ENCODE results near the gene MYL6B. TPM values are rescaled to one million over a fixed set of nuclear protein-coding genes. Genes with fewer than 3 reads are reported as not detected.

MYL6B gene
- total and polyA plus RNA-seq, 2 experiments from 2014 or later = 96.9 to 164 TPM

DNA sequence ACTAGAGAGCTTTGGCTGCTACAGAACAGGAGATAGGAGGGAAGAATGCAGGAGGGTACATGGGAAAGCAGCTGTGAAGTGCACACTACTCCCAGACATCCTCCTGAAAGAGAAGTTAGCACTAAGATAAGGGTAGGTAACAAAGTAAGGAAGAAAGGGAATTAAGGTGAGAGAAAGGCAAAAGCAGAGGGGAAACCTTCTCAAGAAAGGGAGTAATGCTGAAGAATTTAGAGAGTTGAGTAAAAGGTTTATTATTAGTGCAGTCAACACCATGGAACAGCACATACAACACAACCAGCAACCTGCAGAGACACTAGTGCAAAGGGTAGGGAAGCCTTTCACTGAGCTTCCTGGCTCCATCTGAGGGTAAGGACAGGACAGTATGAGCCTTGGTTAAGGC lies 51.9 kb downstream of the MYL6B start:
- H3K36me3 Mint-ChIP-seq (ENCODE audit: low read depth) = peaks cover 52% of the 10 kb centered on the region
- Histone ChIP-seq H3K79me2 (replicated peaks; ENCODE audit: insufficient read depth) (no peaks in the 10 kb centered on the region), H2AFZ (no peak overlapping the region), H3F3A (replicated peaks; ENCODE audit: low read depth) (peaks cover 19% of the 10 kb centered on the region), H3K27me3 (ENCODE audit: insufficient read depth) (no peaks in the 10 kb centered on the region), H3K4me1 (ENCODE audit: insufficient read depth) (no peaks in the 10 kb centered on the region), H3K36me3 (ENCODE audit: insufficient read depth) (peaks cover 21% of the 10 kb centered on the region), H3K4me3 (no peak overlapping the region), H3K27ac (ENCODE audit: low read depth) (no peak overlapping the region; the same call in 1 of the 2 replicates), H3K4me2 (no peak overlapping the region), H4K20me1 (replicated peaks; ENCODE audit: insufficient read depth) (peaks cover 8% of the 10 kb centered on the region), H3K9me2 (ENCODE audit: insufficient read depth) (no peaks in the 10 kb centered on the region)
- no peaks in the 10 kb centered on the region for H3K27me3 Mint-ChIP-seq (ENCODE audit: insufficient read depth, low read depth, poor library complexity)
- no peak overlapping the region for H3K4me3 Mint-ChIP-seq
- ATAC-seq (no peak), DNase-seq (ENCODE audit: low spot score) (no peak)
- H3K9me3 Mint-ChIP-seq = no peaks in the 10 kb centered on the region
- no peaks in the 10 kb centered on the region; the same call in 2 of the 3 replicates for H3K4me1 Mint-ChIP-seq
- TF ChIP-seq ZNF331 (CRISPR knock-in tag; IDR thresholded peaks at IDR 0.05; ENCODE audit: low read depth) = no peak
- TF ChIP-seq EZH2 (IDR thresholded peaks at IDR 0.05; ENCODE audit: low read depth, unreplicated experiment) = no peak
- no peak for TF ChIP-seq STAT1 (IDR thresholded peaks at IDR 0.05; ENCODE audit: unreplicated experiment)
- TF ChIP-seq, protein P1, sequence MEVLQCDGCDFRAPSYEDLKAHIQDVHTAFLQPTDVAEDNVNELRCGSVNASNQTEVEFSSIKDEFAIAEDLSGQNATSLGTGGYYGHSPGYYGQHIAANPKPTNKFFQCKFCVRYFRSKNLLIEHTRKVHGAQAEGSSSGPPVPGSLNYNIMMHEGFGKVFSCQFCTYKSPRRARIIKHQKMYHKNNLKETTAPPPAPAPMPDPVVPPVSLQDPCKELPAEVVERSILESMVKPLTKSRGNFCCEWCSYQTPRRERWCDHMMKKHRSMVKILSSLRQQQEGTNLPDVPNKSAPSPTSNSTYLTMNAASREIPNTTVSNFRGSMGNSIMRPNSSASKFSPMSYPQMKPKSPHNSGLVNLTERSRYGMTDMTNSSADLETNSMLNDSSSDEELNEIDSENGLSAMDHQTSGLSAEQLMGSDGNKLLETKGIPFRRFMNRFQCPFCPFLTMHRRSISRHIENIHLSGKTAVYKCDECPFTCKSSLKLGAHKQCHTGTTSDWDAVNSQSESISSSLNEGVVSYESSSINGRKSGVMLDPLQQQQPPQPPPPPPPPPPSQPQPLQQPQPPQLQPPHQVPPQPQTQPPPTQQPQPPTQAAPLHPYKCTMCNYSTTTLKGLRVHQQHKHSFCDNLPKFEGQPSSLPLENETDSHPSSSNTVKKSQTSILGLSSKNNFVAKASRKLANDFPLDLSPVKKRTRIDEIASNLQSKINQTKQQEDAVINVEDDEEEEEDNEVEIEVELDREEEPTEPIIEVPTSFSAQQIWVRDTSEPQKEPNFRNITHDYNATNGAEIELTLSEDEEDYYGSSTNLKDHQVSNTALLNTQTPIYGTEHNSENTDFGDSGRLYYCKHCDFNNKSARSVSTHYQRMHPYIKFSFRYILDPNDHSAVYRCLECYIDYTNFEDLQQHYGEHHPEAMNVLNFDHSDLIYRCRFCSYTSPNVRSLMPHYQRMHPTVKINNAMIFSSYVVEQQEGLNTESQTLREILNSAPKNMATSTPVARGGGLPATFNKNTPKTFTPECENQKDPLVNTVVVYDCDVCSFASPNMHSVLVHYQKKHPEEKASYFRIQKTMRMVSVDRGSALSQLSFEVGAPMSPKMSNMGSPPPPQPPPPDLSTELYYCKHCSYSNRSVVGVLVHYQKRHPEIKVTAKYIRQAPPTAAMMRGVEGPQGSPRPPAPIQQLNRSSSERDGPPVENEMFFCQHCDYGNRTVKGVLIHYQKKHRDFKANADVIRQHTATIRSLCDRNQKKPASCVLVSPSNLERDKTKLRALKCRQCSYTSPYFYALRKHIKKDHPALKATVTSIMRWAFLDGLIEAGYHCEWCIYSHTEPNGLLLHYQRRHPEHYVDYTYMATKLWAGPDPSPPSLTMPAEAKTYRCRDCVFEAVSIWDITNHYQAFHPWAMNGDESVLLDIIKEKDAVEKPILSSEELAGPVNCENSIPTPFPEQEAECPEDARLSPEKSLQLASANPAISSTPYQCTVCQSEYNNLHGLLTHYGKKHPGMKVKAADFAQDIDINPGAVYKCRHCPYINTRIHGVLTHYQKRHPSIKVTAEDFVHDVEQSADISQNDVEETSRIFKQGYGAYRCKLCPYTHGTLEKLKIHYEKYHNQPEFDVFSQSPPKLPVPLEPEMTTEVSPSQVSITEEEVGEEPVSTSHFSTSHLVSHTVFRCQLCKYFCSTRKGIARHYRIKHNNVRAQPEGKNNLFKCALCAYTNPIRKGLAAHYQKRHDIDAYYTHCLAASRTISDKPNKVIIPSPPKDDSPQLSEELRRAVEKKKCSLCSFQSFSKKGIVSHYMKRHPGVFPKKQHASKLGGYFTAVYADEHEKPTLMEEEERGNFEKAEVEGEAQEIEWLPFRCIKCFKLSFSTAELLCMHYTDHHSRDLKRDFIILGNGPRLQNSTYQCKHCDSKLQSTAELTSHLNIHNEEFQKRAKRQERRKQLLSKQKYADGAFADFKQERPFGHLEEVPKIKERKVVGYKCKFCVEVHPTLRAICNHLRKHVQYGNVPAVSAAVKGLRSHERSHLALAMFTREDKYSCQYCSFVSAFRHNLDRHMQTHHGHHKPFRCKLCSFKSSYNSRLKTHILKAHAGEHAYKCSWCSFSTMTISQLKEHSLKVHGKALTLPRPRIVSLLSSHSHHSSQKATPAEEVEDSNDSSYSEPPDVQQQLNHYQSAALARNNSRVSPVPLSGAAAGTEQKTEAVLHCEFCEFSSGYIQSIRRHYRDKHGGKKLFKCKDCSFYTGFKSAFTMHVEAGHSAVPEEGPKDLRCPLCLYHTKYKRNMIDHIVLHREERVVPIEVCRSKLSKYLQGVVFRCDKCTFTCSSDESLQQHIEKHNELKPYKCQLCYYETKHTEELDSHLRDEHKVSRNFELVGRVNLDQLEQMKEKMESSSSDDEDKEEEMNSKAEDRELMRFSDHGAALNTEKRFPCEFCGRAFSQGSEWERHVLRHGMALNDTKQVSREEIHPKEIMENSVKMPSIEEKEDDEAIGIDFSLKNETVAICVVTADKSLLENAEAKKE (CRISPR knock-in tag; IDR thresholded peaks at IDR 0.05) = no peak
- TF ChIP-seq EZH2phosphoT487 (IDR thresholded peaks at IDR 0.05; ENCODE audit: unreplicated experiment) = no peak
- TF ChIP-seq JUNB (IDR thresholded peaks at IDR 0.05; ENCODE audit: unreplicated experiment) = no peak
- TF ChIP-seq NANOG (IDR thresholded peaks at IDR 0.05; ENCODE audit: borderline replicate concordance) = no peak
- TF ChIP-seq, protein P2, sequence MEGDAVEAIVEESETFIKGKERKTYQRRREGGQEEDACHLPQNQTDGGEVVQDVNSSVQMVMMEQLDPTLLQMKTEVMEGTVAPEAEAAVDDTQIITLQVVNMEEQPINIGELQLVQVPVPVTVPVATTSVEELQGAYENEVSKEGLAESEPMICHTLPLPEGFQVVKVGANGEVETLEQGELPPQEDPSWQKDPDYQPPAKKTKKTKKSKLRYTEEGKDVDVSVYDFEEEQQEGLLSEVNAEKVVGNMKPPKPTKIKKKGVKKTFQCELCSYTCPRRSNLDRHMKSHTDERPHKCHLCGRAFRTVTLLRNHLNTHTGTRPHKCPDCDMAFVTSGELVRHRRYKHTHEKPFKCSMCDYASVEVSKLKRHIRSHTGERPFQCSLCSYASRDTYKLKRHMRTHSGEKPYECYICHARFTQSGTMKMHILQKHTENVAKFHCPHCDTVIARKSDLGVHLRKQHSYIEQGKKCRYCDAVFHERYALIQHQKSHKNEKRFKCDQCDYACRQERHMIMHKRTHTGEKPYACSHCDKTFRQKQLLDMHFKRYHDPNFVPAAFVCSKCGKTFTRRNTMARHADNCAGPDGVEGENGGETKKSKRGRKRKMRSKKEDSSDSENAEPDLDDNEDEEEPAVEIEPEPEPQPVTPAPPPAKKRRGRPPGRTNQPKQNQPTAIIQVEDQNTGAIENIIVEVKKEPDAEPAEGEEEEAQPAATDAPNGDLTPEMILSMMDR (conservative IDR thresholded peaks at IDR 0.05; ENCODE audit: low read depth in 2 of 2) = no peak
- TF ChIP-seq CREB1 (CRISPR knock-in tag; IDR thresholded peaks at IDR 0.05; ENCODE audit: low read depth) = no peak
- no peak for TF ChIP-seq ZNF114 (CRISPR knock-in tag; IDR thresholded peaks at IDR 0.05)
- TF ChIP-seq, protein P3, sequence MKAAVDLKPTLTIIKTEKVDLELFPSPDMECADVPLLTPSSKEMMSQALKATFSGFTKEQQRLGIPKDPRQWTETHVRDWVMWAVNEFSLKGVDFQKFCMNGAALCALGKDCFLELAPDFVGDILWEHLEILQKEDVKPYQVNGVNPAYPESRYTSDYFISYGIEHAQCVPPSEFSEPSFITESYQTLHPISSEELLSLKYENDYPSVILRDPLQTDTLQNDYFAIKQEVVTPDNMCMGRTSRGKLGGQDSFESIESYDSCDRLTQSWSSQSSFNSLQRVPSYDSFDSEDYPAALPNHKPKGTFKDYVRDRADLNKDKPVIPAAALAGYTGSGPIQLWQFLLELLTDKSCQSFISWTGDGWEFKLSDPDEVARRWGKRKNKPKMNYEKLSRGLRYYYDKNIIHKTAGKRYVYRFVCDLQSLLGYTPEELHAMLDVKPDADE (IDR thresholded peaks at IDR 0.05) = no peak
- TF ChIP-seq POLR2AphosphoS5 (IDR thresholded peaks at IDR 0.05; ENCODE audit: low read depth) = no peak
- TF ChIP-seq, protein P4, sequence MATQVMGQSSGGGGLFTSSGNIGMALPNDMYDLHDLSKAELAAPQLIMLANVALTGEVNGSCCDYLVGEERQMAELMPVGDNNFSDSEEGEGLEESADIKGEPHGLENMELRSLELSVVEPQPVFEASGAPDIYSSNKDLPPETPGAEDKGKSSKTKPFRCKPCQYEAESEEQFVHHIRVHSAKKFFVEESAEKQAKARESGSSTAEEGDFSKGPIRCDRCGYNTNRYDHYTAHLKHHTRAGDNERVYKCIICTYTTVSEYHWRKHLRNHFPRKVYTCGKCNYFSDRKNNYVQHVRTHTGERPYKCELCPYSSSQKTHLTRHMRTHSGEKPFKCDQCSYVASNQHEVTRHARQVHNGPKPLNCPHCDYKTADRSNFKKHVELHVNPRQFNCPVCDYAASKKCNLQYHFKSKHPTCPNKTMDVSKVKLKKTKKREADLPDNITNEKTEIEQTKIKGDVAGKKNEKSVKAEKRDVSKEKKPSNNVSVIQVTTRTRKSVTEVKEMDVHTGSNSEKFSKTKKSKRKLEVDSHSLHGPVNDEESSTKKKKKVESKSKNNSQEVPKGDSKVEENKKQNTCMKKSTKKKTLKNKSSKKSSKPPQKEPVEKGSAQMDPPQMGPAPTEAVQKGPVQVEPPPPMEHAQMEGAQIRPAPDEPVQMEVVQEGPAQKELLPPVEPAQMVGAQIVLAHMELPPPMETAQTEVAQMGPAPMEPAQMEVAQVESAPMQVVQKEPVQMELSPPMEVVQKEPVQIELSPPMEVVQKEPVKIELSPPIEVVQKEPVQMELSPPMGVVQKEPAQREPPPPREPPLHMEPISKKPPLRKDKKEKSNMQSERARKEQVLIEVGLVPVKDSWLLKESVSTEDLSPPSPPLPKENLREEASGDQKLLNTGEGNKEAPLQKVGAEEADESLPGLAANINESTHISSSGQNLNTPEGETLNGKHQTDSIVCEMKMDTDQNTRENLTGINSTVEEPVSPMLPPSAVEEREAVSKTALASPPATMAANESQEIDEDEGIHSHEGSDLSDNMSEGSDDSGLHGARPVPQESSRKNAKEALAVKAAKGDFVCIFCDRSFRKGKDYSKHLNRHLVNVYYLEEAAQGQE (IDR thresholded peaks at IDR 0.05; ENCODE audit: unreplicated experiment) = no peak
- no peak overlapping the region for H3K27ac Mint-ChIP-seq

All from GM23338 (cell line).